Stimulated activated CD4-positive, alpha-beta T cell treated with anti-CD3 and anti-CD28 coated beads, Interleukin-2, amount 100 ng/mL, for 48 hours (primary cell): ENCODE results near the gene BEST4.
A peak's percentile ranks its signal among the peaks of the same experiment; 100 is the strongest.
"Not testable (repeated sequence)": the region's sequence is repeated elsewhere in the genome, so short reads cannot be mapped to it uniquely, and the experiment has no call there.

Experiments used
- DNase-seq, 2 donors: peaks; one replicate each; pipeline ENCODE4 v3.0.0-alpha.2; 2020

The BEST4 gene

GRCh38 chr1:44801491-44802305, 13.7 kb upstream of the BEST4 start:
- DNase-seq = no peak

- peak; percentile 97 for DNase-seq
These were observed 12.0 kb upstream of the BEST4 start, which contains the start of gene PLK3 for GRCh38 chr1:44799770-44800584. TSS of gene PLK3 (plus strand) at chr1:44800377. CDS start at chr1:44800464, 87 bp downstream.

DNA sequence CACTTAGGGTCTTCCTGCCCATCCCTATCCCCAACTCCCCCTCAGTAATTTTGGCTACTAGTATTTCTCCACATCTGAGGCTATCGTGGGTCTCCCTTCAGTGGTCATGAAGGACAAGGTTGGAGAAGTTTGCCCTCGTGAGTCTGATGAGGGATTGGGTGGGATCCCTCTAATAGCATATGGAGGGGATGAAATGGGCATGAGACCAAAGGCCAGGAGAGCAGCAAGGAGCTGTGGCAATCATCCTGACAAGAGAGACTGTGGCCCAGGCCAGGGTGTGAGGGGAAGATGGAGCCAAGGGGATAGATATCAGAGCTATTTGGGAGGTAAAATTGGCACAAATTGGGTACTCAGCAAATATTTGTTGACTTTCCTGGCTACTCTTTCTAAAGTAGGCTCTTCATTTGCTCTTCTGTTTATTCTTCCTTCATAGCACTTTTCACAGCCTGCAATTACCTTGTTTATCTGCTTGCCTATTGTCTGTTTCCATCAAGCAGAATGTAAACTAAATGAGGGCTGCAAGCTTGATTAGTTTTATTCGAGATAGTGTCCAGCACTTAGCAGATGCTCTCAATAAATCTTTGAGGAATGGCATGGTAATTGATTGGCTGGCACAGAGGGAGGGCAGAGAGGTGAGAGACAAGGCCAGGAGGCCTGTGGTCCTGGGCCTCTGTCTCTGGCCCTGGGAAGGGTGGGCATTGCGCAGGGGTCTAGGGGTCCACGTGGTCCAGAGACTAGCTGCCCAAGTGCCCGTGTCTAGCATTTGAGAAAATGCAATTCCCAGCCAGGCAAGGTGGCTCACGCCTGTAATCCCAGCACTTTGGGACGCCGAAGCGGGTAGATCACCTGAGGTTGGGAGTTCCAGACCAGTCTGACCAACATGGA, 10.8 kb upstream of the BEST4 start:
- no peak for DNase-seq

GRCh38 chr1:44797886-44798285, 9.9 kb upstream of the BEST4 start:
- not testable (repeated sequence) for DNase-seq

- DNase-seq = no peak
These were observed 4.9 kb upstream of the BEST4 start for GRCh38 chr1:44792736-44793502.

DNA sequence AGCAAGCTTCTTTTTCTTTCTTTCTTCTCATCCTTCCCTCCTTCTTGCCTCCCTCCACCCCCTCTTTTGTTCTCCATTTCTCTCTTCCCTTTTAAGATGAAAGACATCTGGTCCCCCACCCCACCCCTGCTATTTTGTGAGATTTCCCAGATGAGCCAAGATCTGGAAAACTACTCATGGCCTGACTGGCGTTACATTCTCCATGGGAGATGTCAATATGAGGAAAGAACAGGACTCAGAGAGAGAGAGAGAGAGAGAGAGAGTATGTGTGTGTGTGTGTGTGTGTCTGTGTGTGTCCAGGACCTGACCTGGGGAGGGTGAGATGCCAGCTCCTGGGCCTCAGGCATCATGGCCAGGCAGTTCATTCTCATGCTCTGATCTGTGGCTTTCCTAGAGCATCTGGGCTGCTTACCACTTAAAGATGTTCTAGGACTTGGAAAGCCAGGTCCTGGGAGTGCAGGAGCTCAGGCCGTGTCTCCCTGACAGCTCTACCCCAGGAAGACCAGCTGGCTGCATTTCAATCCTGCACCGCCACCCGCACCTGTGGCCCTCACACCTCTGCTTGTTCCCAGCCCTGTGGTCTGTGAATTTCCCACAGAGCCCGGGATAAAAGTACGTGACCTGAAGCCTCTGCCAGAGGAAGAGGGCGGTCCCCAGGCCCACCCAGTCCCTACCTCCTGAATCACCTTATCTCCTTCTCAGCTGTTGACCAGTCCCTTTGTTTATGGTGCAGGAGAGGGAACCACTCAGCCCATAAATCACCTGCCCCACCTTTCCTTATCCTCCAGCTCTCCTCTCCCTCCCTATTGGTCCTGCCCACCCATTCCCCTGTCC, 3.2 kb upstream of the BEST4 start:
- DNase-seq = no peak

DNA sequence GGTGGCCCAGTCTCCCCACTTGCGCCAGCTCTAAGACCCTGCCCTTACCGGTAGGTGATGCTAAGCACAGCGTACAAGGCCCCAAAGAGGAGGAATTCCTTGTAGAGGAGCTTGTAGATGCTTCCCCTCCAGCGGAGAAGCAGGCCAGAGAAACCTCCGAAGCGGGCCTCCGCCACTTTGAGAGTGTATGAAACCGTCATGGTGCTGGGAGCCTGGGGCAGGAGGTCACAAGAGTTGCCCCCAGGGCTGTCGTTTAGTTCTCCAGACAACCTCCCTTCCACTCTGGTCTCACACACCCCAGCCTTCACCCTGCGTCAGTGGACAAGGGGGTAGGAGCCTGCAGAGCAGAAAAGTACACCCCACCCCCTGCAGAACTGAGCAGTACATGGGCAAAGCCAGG, 464 bp downstream of the BEST4 start:
- no peak for DNase-seq

DNA sequence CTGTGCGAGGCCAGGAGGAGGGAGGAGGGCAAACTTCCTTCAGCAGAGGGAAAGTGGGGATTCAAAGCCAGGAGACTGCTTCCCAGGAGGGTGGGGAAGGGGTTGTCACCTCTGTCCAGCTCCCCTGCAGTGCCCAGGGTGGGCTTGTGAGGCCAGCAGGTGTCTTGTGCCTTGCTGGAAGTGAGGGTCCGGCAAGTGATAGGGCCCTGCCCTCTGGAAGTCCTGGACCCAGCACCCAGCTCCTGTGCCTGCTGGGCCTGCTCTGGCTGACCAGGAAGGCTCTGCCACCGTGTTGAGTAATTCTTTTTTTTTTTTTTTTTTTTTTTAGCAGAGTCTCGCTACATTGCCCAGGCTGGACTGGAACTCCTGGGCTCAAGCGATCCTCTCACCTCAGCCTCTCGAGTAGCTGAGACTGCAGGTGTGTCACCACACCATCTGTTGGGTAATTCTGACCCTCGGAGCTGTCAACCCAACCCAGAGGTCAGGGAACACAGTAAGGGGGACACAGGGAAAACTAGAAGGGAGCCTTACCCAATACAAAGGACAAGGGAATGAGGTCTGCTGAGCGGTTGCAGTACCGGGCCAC, 1.0 kb downstream of the BEST4 start:
- no peak for DNase-seq

GRCh38 chr1:44786138-44786840, 1.7 kb downstream of the BEST4 start:
- DNase-seq = peak; percentile 71 to 76

DNA sequence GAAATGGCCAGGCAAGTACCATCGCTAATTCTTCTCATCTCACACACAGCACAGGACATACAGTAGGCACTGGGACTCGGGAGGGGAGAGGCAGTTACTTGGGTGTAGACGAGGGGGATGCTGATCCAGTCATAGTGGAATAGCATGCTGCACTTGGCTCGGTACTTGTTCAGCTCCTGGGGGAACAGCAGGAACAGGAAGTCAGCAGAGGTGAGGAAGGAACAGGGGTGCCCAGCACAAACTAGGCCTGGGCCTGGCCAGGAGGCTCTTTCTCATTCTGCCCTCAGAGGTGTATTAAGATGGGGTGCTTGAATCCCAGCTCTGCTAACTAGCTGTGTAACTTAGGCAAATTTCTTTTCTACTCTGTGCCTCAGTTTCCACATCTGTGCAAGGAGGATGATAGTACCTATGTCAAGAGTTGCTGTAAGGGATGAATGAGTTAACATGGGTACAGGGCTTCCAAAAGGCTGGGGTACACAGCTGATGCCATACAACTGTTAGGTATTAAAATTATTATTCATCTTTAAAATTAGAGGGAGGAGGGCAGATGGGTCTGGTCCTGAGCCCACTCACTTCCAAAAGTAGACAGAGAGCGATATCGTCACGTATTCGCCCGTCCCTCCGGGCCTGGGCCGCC, 2.4 kb downstream of the BEST4 start:
- no peak for DNase-seq

DNA sequence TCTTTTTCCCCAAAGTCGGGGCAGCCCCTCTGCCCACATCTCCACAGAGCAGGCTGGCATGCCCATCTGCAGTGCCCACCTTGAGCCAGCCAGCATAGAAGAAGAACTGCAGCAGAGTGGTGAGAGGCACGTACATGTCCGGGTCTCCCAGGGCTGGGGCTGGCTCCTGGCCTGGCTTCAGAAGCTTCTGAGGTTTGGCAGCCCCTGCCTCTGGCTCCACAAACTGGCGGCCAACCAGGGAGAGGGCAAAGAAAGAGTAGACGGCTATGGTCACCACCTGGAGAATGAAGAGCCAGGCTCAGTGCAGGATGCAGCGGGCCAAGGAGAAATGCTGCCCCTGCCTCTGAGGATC, 3.0 kb downstream of the BEST4 start:
- DNase-seq = no peak

GRCh38 chr1:44784094-44785028, 3.6 kb downstream of the BEST4 start:
- no peak for DNase-seq

DNA sequence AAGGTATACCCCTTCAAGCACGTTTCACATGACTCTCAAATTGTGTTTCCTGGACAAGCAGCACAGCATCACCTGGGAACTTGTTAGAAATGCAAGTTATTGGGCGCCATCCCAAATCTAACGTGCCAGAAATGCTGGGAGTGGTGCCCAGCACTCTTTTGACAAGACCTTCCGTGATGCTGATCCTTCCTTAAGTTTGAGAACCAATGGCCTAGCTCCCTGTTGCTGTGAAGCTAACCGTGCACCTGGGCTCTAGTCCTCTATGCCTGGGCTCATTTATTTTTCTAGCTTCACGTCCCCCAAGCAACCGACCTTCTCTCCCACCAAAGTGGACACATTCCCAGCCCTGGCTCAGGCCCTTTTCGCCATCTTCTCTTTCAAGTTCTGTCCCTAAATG, 4.3 kb downstream of the BEST4 start:
- no peak for DNase-seq

GRCh38 chr1:44780583-44781121, 7.3 kb downstream of the BEST4 start:
- no peak for DNase-seq

DNA sequence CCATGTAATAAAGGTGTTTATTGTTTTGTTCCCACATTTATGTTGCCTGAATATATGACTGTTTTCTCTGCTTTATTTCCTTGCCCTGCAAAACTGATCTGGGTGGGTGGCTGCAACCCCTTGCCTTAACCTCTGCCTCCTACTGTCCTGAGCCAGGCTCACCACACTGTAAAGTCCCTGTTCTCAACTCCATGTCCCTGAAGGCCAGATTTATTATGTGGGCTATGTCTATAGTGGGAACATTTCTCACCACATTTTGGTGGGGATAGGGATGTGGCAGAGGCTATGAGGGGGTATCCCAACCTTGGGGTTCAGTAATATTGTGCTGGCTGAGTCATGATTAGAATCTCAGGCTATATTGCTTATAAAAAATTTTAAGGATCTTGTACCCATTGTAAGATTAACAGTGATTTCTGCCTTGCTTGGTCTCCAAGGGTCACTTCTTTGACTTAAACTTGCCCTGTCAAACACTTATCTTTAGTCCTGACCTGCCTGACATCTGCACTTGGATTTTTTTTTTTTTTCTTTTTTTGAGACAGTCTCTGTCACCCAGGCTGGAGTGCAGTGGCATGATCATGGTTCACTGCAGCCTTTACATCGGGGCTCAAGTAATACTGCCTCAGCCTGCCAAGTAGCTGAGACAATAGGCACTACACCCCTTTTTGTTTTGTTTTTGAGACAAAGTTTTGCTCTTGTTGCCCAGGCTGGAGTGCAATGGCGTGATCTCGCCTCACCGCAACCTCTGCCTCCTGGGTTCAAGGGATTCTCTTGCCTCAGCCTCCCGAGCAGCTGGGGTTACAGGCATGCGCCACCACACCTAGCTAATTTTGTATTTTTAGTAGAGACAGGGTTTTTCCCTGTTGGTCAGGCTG, 9.0 kb downstream of the BEST4 start:
- no peak for DNase-seq

DNA sequence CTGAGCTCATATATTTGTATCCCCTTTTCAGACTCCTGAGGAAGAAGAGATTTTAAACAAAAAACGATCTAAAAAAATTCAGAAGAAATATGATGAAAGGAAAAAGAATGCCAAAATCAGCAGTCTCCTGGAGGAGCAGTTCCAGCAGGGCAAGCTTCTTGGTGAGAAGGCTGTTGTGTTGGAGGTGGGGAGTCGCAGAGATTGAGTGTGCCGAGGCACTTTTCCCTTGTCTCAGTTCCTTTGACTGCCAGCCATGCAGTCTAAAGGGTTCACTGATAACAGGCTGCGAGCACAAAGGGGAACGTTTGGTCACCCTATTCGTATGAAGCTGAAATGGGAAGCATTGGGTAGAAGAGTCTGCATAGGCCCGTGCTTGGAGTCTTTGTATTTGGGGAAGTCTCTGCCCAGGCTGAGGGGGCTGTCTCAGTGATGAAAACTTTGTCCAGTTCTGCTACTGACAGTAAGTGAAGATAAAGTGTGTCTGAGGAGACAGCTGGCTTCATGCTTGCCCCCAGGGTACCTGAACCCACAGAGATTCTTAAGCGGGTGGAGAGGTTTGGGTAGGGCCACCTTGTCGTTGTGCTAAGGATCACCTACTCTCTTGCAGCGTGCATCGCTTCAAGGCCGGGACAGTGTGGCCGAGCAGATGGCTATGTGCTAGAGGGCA, 9.9 kb downstream of the BEST4 start:
- no peak for DNase-seq

- DNase-seq = no peak
These were observed 10.4 kb downstream of the BEST4 start for GRCh38 chr1:44777547-44777946.
